NCI-H446 treated with DMSO at 0.1 percent for 48 hours (cell line): ENCODE results near the gene HOXD11.

Source experiments
- DNase-seq: peaks from one replicate; lab custom pipeline; 2025; lab: John Stamatoyannopoulos, UW

The HOXD11 gene

GRCh38 chr2:176120364-176121189, 13.5 kb downstream of the HOXD11 start:
- DNase-seq = no peak

- no peak for DNase-seq
Measured at GRCh38 chr2:176121190-176122051, 14.3 kb downstream of the HOXD11 start.

- DNase-seq = peak; percentile 44
Measured at GRCh38 chr2:176122052-176122682, 15.1 kb downstream of the HOXD11 start.

GRCh38 chr2:176122683-176123410, 15.8 kb downstream of the HOXD11 start, which contains the start of gene HOXD9:
Gene HOXD9 (plus strand): TSS chr2:176122719. CDS start chr2:176122769, 50 bp downstream.
- peak; percentile 55 for DNase-seq

GRCh38 chr2:176123411-176124109, 16.5 kb downstream of the HOXD11 start:
- no peak for DNase-seq

- DNase-seq = no peak
Measured at GRCh38 chr2:176124110-176124946, 17.2 kb downstream of the HOXD11 start.

GRCh38 chr2:176124947-176125771, 18.1 kb downstream of the HOXD11 start:
- no peak for DNase-seq

- no peak for DNase-seq
Measured at GRCh38 chr2:176125772-176126054, 18.6 kb downstream of the HOXD11 start.

GRCh38 chr2:176126929-176127773, 20.1 kb downstream of the HOXD11 start:
- DNase-seq = peak; percentile 21

- DNase-seq = no peak
Measured at GRCh38 chr2:176127774-176128072, 20.6 kb downstream of the HOXD11 start.

- no peak for DNase-seq
Measured at GRCh38 chr2:176128172-176128981, 21.3 kb downstream of the HOXD11 start.

GRCh38 chr2:176128982-176129796, 22.1 kb downstream of the HOXD11 start, which contains the start of gene HOXD8:
Gene HOXD8 (plus strand): TSS chr2:176129705. CDS start chr2:176130367, 662 bp downstream.
- DNase-seq = peak; percentile 19

GRCh38 chr2:176129813-176130146, 22.7 kb downstream of the HOXD11 start:
- no peak for DNase-seq

GRCh38 chr2:176130147-176130956, 23.3 kb downstream of the HOXD11 start:
- DNase-seq = no peak

- DNase-seq = no peak
Measured at GRCh38 chr2:176130957-176131847, 24.1 kb downstream of the HOXD11 start.
